A673 (cell line): ENCODE data around the gene SLC15A1. TPM values are rescaled to one million over a fixed set of nuclear protein-coding genes. Genes with fewer than 3 reads are reported as not detected.

ENCODE experiments used
- BruUV-seq: library from RNA; stranded (reverse); fragments of 400-500 nt; replicated peaks from 2 replicates; lab custom pipeline; 2021; lab: Mats Ljungman, UMichigan
- CTCF ChIA-PET: fragments of 300-600 bp; sonication (Branson Sonifier 250); formaldehyde crosslinking; loops from one replicate; lab custom pipeline; 2022; ENCODE audit warnings: antibody characterized with exemption; lab: Charles Lee
- POLR2A ChIA-PET: fragments of 300-600 bp; sonication (Branson Sonifier 250); formaldehyde crosslinking; loops from one replicate; lab custom pipeline; 2022; ENCODE audit warnings: antibody characterized with exemption; ENCODE audit not compliant: low non-redundant PET; lab: Charles Lee
- DNase-seq: peaks from one replicate; pipeline ENCODE4 v3.0.0-alpha.2; 2015; ENCODE audit warnings: low spot score
- H3K27ac ChIP-seq: fragments of 200-600 bp; sonication (generic); 2 replicates; pipeline ENCODE4 v1.5.1; 2016; ENCODE audit warnings: mixed run types, low read depth, mild to moderate bottlenecking, mixed read lengths, antibody characterized with exemption, low read length; ENCODE audit not compliant: poor library complexity, severe bottlenecking
- H3K27me3 ChIP-seq: fragments of 200-600 bp; sonication (generic); replicated peaks from 2 replicates; pipeline ENCODE4 v1.6.1; 2017; ENCODE audit warnings: mixed run types, low read depth, mild to moderate bottlenecking, mixed read lengths, antibody characterized with exemption, low read length; ENCODE audit not compliant: insufficient read depth, poor library complexity
- H3K36me3 ChIP-seq: fragments of 200-600 bp; sonication (generic); 2 replicates; pipeline ENCODE4 v1.6.1; 2016; ENCODE audit warnings: mixed run types, mild to moderate bottlenecking, mixed read lengths, antibody characterized with exemption, low read length; ENCODE audit not compliant: insufficient read depth, poor library complexity, severe bottlenecking
- H3K4me1 ChIP-seq: fragments of 200-600 bp; sonication (generic); 2 replicates; pipeline ENCODE4 v1.6.1; 2017; ENCODE audit warnings: mixed run types, mild to moderate bottlenecking, mixed read lengths, antibody characterized with exemption, low read length; ENCODE audit not compliant: insufficient read depth, poor library complexity, severe bottlenecking
- H3K4me3 ChIP-seq: fragments of 200-600 bp; sonication (generic); 2 replicates; pipeline ENCODE4 v1.5.1; 2016; ENCODE audit warnings: low read depth, mixed run types, mild to moderate bottlenecking, mixed read lengths, low read length; ENCODE audit not compliant: poor library complexity, severe bottlenecking
- H3K9me3 ChIP-seq: fragments of 200-600 bp; sonication (generic); 2 replicates; pipeline ENCODE4 v1.6.1; 2016; ENCODE audit warnings: mixed run types, low read depth, mild to moderate bottlenecking, mixed read lengths, antibody characterized with exemption, low read length; ENCODE audit not compliant: poor library complexity, severe bottlenecking
- CTCF ChIP-seq: fragments of 300-800, 200-600 bp; sonication (generic); conservative IDR thresholded peaks from 2 replicates; pipeline ENCODE4 v1.5.1; 2017; ENCODE audit warnings: low read depth, mild to moderate bottlenecking, antibody characterized with exemption, low read length, moderate library complexity, mixed read lengths
- EZH2 ChIP-seq: fragments of 200-600 bp; sonication (generic); IDR thresholded peaks from 2 replicates; pipeline ENCODE4 v1.6.1; 2017; ENCODE audit warnings: borderline replicate concordance, low read depth, mild to moderate bottlenecking, mixed read lengths, antibody characterized with exemption, low read length; ENCODE audit not compliant: poor library complexity, severe bottlenecking
- intact Hi-C: fragments of 100-400 bp; cut with micrococcal nuclease; formaldehyde crosslinking; loops from one replicate; pipeline ENCODE4 v1.10.0; 2022; ENCODE audit not compliant: unreplicated experiment
- total RNA-seq: library from RNA; stranded (reverse); gene quantifications from 2 replicates; pipeline ENCODE4 v1.2.3, GENCODE V29; 2021

The SLC15A1 gene
- total RNA-seq, 1 experiment from 2014 or later, result not detected

GRCh38 chr13:98721825-98722510 is 30.5 kb downstream of the SLC15A1 start:
- no TSS peak for BruUV-seq
- TF ChIP-seq EZH2, result no peak
- no peak for TF ChIP-seq CTCF
- POLR2A ChIA-PET, result interaction anchor here (0.6 kb wide), 1 partner anchor 53 kb away, joined by 4 read pairs; no protein-coding TSS in a partner anchor
- intact Hi-C loops, result no loop called here
- Histone ChIP-seq H3K4me3 (no peak overlapping the region), H3K27me3 (no peaks in the 10 kb centered on the region), H3K4me1 (no peaks in the 10 kb centered on the region), H3K27ac (no peak overlapping the region), H3K36me3 (no peaks in the 10 kb centered on the region), H3K9me3 (no peaks in the 10 kb centered on the region)
- DNase-seq, result no peak
- CTCF ChIA-PET, result no interaction called here

- no peak overlapping the region for H3K27ac ChIP-seq
- no peaks in the 10 kb centered on the region for H3K4me1 ChIP-seq
- BruUV-seq, result no TSS peak
- no peaks in the 10 kb centered on the region for H3K27me3 ChIP-seq
- intact Hi-C loops, result no loop called here
- ChIA-PET CTCF (no interaction called here), POLR2A (no interaction called here)
- no peaks in the 10 kb centered on the region for H3K36me3 ChIP-seq
- no peak overlapping the region for H3K4me3 ChIP-seq
- TF ChIP-seq EZH2 (no peak), CTCF (no peak)
- no peak for DNase-seq
- no peaks in the 10 kb centered on the region for H3K9me3 ChIP-seq
These were observed 32.8 kb downstream of the SLC15A1 start for GRCh38 chr13:98719527-98720250.

DNA sequence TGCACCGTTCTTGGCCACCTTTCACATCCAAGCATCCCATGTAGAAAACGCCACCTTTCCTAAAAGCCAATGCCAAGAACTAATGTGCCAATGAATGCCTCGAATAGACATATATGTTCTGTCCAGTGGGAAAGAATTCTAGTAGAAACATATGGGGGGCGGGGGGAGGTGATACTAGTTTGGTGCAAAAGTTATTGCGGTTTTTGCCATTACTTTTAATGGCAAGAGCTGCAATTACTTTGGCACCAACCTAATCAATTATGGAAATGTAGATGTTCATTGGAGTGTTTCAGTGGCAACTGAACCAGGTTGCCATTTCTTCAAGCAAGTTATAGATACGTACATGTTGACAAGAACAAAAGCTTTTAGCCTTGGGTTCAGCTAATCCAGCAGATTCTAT is 34.6 kb downstream of the SLC15A1 start:
- ChIA-PET CTCF (no interaction called here), POLR2A (no interaction called here)
- Histone ChIP-seq H3K4me3 (no peak overlapping the region), H3K36me3 (no peaks in the 10 kb centered on the region), H3K4me1 (no peaks in the 10 kb centered on the region), H3K27me3 (no peaks in the 10 kb centered on the region), H3K27ac (no peak overlapping the region), H3K9me3 (no peaks in the 10 kb centered on the region)
- TF ChIP-seq EZH2 (no peak), CTCF (no peak)
- intact Hi-C loops, result no loop called here
- no TSS peak for BruUV-seq
- DNase-seq, result no peak
